GM12878 (cell line): Measurements from ENCODE around the gene ADAMTS19. TPM values are rescaled to one million over a fixed set of nuclear protein-coding genes. Genes with fewer than 3 reads are reported as not detected.

Experiments used
- ATAC-seq: fragments of 200-7000 bp; cut with Tn5 transposase; 3 replicates; pipeline ENCODE4 v1.9.1; 2020; ENCODE audit warnings: mild to moderate bottlenecking, moderate library complexity
- BruUV-seq: library from RNA; stranded (reverse); fragments of 400-500 nt; replicated peaks from 2 replicates; lab custom pipeline; 2021; lab: Mats Ljungman, UMichigan
- CTCF ChIA-PET: fragments of 300-600 bp; sonication (Branson Sonifier 250); formaldehyde crosslinking; extraction: SDS; loops from one replicate; lab custom pipeline; 2021; ENCODE audit warnings: inconsistent platforms; lab: Yijun Ruan, JAX
- POLR2A ChIA-PET: fragments of 350-600 bp; formaldehyde crosslinking; extraction: SDS; loops from one replicate; lab custom pipeline; 2021; ENCODE audit warnings: inconsistent platforms; lab: Charles Lee
- RAD21 ChIA-PET: fragments of 300-600 bp; sonication (Branson Sonifier 250); formaldehyde crosslinking; loops from one replicate; lab custom pipeline; 2023; ENCODE audit warnings: antibody characterized with exemption; ENCODE audit not compliant: unreplicated experiment; lab: Charles Lee
- SMC1A ChIA-PET: fragments of 300-600 bp; sonication (Branson Sonifier 250); formaldehyde crosslinking; loops from one replicate; lab custom pipeline; 2023; ENCODE audit not compliant: unreplicated experiment, uncharacterized antibody; lab: Charles Lee
- DNase-seq: peaks from one replicate; pipeline ENCODE4 v3.0.0-alpha.2; 2011; ENCODE audit warnings: low read depth, low spot score
- FAIRE-seq: peaks from 3 replicates; lab custom pipeline; 2011; peaks lifted over from hg19 to GRCh38; lab: Jason Lieb, UNC
- H2AFZ ChIP-seq: 2 replicates; pipeline ENCODE4 v1.6.0; 2011; ENCODE audit warnings: low read depth, low read length, control low read depth; ENCODE audit not compliant: control insufficient read depth
- H3K27ac ChIP-seq: 2 replicates; pipeline ENCODE4 v1.5.1; 2011; ENCODE audit warnings: control low read depth; ENCODE audit not compliant: control insufficient read depth, insufficient read depth
- H3K27me3 ChIP-seq, 2 experiments: replicated peaks in 1 of 2; 2 replicates each; pipeline versions ENCODE4 v1.6.0 to v1.6.1; 2011; ENCODE audit warnings: low read length in 1 of 2; ENCODE audit not compliant: control insufficient read depth in 2 of 2, insufficient read depth in 2 of 2
- H3K36me3 ChIP-seq, 2 experiments: 2 replicates each; pipeline ENCODE4 v1.5.1; 2011; ENCODE audit warnings: low read length in 1 of 2; ENCODE audit not compliant: control insufficient read depth in 2 of 2, insufficient read depth in 2 of 2
- H3K4me1 ChIP-seq: 2 replicates; pipeline ENCODE4 v1.6.1; 2011; ENCODE audit warnings: mild to moderate bottlenecking, low read length, moderate library complexity, mixed read lengths; ENCODE audit not compliant: control insufficient read depth, insufficient read depth
- H3K4me2 ChIP-seq: 2 replicates; pipeline ENCODE4 v1.6.0; 2011; ENCODE audit warnings: control low read depth; ENCODE audit not compliant: control insufficient read depth, insufficient read depth
- H3K4me3 ChIP-seq: fragments of 200-600 bp; sonication (generic); 2 replicates; pipeline ENCODE4 v1.5.1; 2016
- H3K79me2 ChIP-seq: 2 replicates; pipeline ENCODE4 v1.6.0; 2011; ENCODE audit warnings: low read length; ENCODE audit not compliant: control insufficient read depth, insufficient read depth
- H3K9ac ChIP-seq: 2 replicates; pipeline ENCODE4 v1.8.0; 2011; ENCODE audit warnings: low read length, control low read depth, mixed read lengths; ENCODE audit not compliant: control insufficient read depth, insufficient read depth
- H3K9me3 ChIP-seq: replicated peaks from 3 replicates; pipeline ENCODE4 v1.5.1; 2011; ENCODE audit warnings: mild to moderate bottlenecking, low read length; ENCODE audit not compliant: control insufficient read depth, insufficient read depth
- H4K20me1 ChIP-seq: 2 replicates; pipeline ENCODE4 v1.6.0; 2011; ENCODE audit not compliant: control insufficient read depth, insufficient read depth
- BCL11A ChIP-seq: IDR thresholded peaks from 2 replicates; pipeline ENCODE4 v1.6.1; 2011; ENCODE audit warnings: low read depth, low read length
- EP300 ChIP-seq, 2 experiments: fragments of 150-350 bp in 1 of 2; IDR thresholded peaks; 2 replicates each; pipeline ENCODE4 v1.6.1; 2011 to 2012; ENCODE audit warnings: low read depth in 2 of 2, low read length in 2 of 2, borderline replicate concordance in 1 of 2, improper control_type of control experiment in 1 of 2, inconsistent platforms in 1 of 2; ENCODE audit not compliant: control insufficient read depth in 1 of 2
- FOXM1 ChIP-seq: IDR thresholded peaks from 2 replicates; pipeline ENCODE4 v1.6.1; 2012; ENCODE audit warnings: low read depth, mild to moderate bottlenecking, inconsistent platforms, low read length, moderate library complexity
- MAX ChIP-seq: IDR thresholded peaks from 2 replicates; pipeline ENCODE4 v1.6.1; 2012; ENCODE audit warnings: low read depth, low read length, improper control_type of control experiment
- MTA2 ChIP-seq: fragments of 450-650 bp; IDR thresholded peaks from 2 replicates; pipeline ENCODE4 v1.6.1; 2016; ENCODE audit warnings: low read depth, mild to moderate bottlenecking, moderate library complexity
- MXI1 ChIP-seq: fragments of 150-350 bp; IDR thresholded peaks from 2 replicates; pipeline ENCODE4 v1.6.1; 2011; ENCODE audit warnings: low read depth, mild to moderate bottlenecking, inconsistent platforms, low read length, improper control_type of control experiment
- SIN3A ChIP-seq: IDR thresholded peaks from 2 replicates; pipeline ENCODE4 v1.6.1; 2012; ENCODE audit warnings: low read depth, low read length, improper control_type of control experiment
- SUZ12 ChIP-seq: fragments of 200-600 bp; sonication (generic); IDR thresholded peaks from one replicate; pipeline ENCODE4 v1.6.1; 2018; ENCODE audit warnings: antibody characterized with exemption, mild to moderate bottlenecking; ENCODE audit not compliant: unreplicated experiment
- USF2 ChIP-seq: IDR thresholded peaks from 2 replicates; pipeline ENCODE4 v1.6.1; 2011; ENCODE audit warnings: low read depth, low read length, improper control_type of control experiment, borderline replicate concordance
- ZBTB4 ChIP-seq: fragments of 450-650 bp; formaldehyde crosslinking; IDR thresholded peaks from 2 replicates; pipeline ENCODE4 v1.4.0; 2022; ENCODE audit warnings: mild to moderate bottlenecking, moderate library complexity
- ZBTB40 ChIP-seq: fragments of 450-650 bp; IDR thresholded peaks from 2 replicates; pipeline ENCODE4 v1.6.1; 2016; ENCODE audit warnings: mild to moderate bottlenecking, moderate library complexity, borderline replicate concordance
- ZNF24 ChIP-seq: fragments of 450-650 bp; IDR thresholded peaks from 2 replicates; pipeline ENCODE4 v1.6.1; 2017; ENCODE audit warnings: antibody characterized with exemption, mild to moderate bottlenecking
- WGBS: methylation state at CpG from one replicate; pipeline ENCODE4 v1.1.6; 2016; ENCODE audit warnings: low lambda C conversion rate; ENCODE audit not compliant: insufficient replicate concordance, insufficient coverage; ENCODE audit errors: missing lambda C conversion rate; 5-methylcytosine and 5-hydroxymethylcytosine counted together
- in situ Hi-C: fragments of 300-500 bp; cut with MboI; formaldehyde crosslinking; loops from 9 replicates; pipeline ENCODE4 v1.14.3; 2018; ENCODE audit warnings: mixed read lengths
- intact Hi-C: fragments of 100-400 bp; cut with micrococcal nuclease; formaldehyde crosslinking; loops from one replicate; pipeline ENCODE4 v1.14.2; 2022; ENCODE audit not compliant: unreplicated experiment
- polyA plus RNA-seq, 11 experiments: library from polyadenylated mRNA; depleted of rRNA in 4 of 11; unstranded in 6 of 11; stranded (reverse) in 5 of 11; fragments of >200 nt; fragmentation: Nextera tagmentation in 4 of 11; fragmentation: Illumina TruSeq in 1 of 11; extraction: Ambion mirVana in 4 of 11; extraction: Trizol in 1 of 11; gene quantifications; 1 replicate in 1 of 11; 2 replicates in 10 of 11; pipeline versions ENCODE4 v1.2.1 to v1.2.3, GENCODE V29; 2011 to 2016; ENCODE audit warnings: inconsistent platforms in 2 of 11, missing spikeins in 2 of 11, low read depth in 1 of 11
- total RNA-seq, 4 experiments: library from RNA; depleted of rRNA in 3 of 4; stranded (reverse); fragments of >200 nt in 3 of 4; fragmentation: Illumina TruSeq in 1 of 4; extraction: Trizol in 1 of 4; gene quantifications; 2 replicates each; pipeline versions ENCODE4 v1.2.1 to v1.2.3, GENCODE V29; 2013 to 2021

The ADAMTS19 gene
- total and polyA plus RNA-seq, 10 of the 15 experiments (the other 5 are each of a cell fraction or from before 2014, with no cell fraction given), result not detected

- no peak overlapping the region for H3K27ac ChIP-seq
- no peak overlapping the region for H3K4me3 ChIP-seq
- H3K79me2 ChIP-seq, result no peaks in the 10 kb centered on the region
- in situ Hi-C loops (no loop called here), intact Hi-C loops (no loop called here)
- ChIA-PET POLR2A (no interaction called here), RAD21 (no interaction called here), SMC1A (interaction anchor here (1.1 kb wide), 1 partner anchor 10 kb away, joined by 3 read pairs; no protein-coding TSS in a partner anchor), CTCF (interaction anchor here (0.6 to 1.2 kb wide), 2 partner anchors 10 to 603 kb away, joined by 4 to 5 read pairs; no protein-coding TSS in a partner anchor)
- DNase-seq (no peak), ATAC-seq (no peak), FAIRE-seq (no peak)
- 31% methylated on average over 2 of the region's 2 CpGs for WGBS
- H3K27me3 ChIP-seq, result no peaks in the 10 kb centered on the region
- H3K4me2 ChIP-seq, result no peak overlapping the region
- H3K9me3 ChIP-seq, result no peaks in the 10 kb centered on the region
- no TSS peak for BruUV-seq
- H4K20me1 ChIP-seq, result no peaks in the 10 kb centered on the region
- H3K9ac ChIP-seq, result no peak overlapping the region
- H3K36me3 ChIP-seq, result no peaks in the 10 kb centered on the region
- no peaks in the 10 kb centered on the region for H3K4me1 ChIP-seq
- H2AFZ ChIP-seq, result no peak overlapping the region
- no peak for TF ChIP-seq USF2
- TF ChIP-seq ZBTB40, result no peak
- no peak for TF ChIP-seq FOXM1
- TF ChIP-seq ZNF24, result no peak
- TF ChIP-seq SUZ12, result no peak
- TF ChIP-seq ZBTB4 (CRISPR knock-in tag), result no peak
- no peak for TF ChIP-seq MAX
- no peak for TF ChIP-seq MXI1
- TF ChIP-seq BCL11A, result no peak
- TF ChIP-seq MTA2, result no peak
- no peak for TF ChIP-seq EP300 (IDR thresholded peaks at IDR 0.05; ENCODE audit: borderline replicate concordance in 1 of 2, control insufficient read depth in 1 of 2, low read depth in 2 of 2, low read length in 2 of 2)
- TF ChIP-seq SIN3A, result no peak
Observed at GRCh38 chr5:129509363-129509975, 49.4 kb downstream of the ADAMTS19 start.
